ENCODE data around the gene DMBT1.

The DMBT1 gene

GRCh38 chr10:122565766-122566206 lies 5.2 kb downstream of the DMBT1 start:
- no peak overlapping the region for H3K4me3 ChIP-seq (ENCODE audit: low read depth, low read length)
- TF ChIP-seq CTCF (IDR thresholded peaks at IDR 0.05; ENCODE audit: low read depth, low read length): peak; percentile 65

GRCh38 chr10:122566632-122567031 lies 6.1 kb downstream of the DMBT1 start:
- no peak for TF ChIP-seq CTCF (IDR thresholded peaks at IDR 0.05; ENCODE audit: low read depth, low read length)
- H3K4me3 ChIP-seq (ENCODE audit: low read depth, low read length): no peak overlapping the region

- TF ChIP-seq CTCF (IDR thresholded peaks at IDR 0.05; ENCODE audit: low read depth, low read length): peak; percentile 69
- H3K4me3 ChIP-seq (ENCODE audit: low read depth, low read length): no peak overlapping the region
Measured at GRCh38 chr10:122567056-122567660, 6.6 kb downstream of the DMBT1 start.

- no peak for TF ChIP-seq CTCF (IDR thresholded peaks at IDR 0.05; ENCODE audit: low read depth, low read length)
- H3K4me3 ChIP-seq (ENCODE audit: low read depth, low read length): no peak overlapping the region
Measured at GRCh38 chr10:122568551-122568950, 8.0 kb downstream of the DMBT1 start.

GRCh38 chr10:122570920-122571319 lies 10.4 kb downstream of the DMBT1 start:
- H3K4me3 ChIP-seq (ENCODE audit: low read depth, low read length): no peak overlapping the region
- TF ChIP-seq CTCF (IDR thresholded peaks at IDR 0.05; ENCODE audit: low read depth, low read length): no peak

- TF ChIP-seq CTCF (IDR thresholded peaks at IDR 0.05; ENCODE audit: low read depth, low read length): no peak
- no peak overlapping the region for H3K4me3 ChIP-seq (ENCODE audit: low read depth, low read length)
Measured at GRCh38 chr10:122571892-122572291, 11.3 kb downstream of the DMBT1 start.

- no peak for TF ChIP-seq CTCF (IDR thresholded peaks at IDR 0.05; ENCODE audit: low read depth, low read length)
- H3K4me3 ChIP-seq (ENCODE audit: low read depth, low read length): no peak overlapping the region
Measured at GRCh38 chr10:122575776-122576175, 15.2 kb downstream of the DMBT1 start.
